ENCODE measurements around the gene NRXN3. TPM values are rescaled to one million over a fixed set of nuclear protein-coding genes. Genes with fewer than 3 reads are reported as not detected.

Gene NRXN3
- total RNA-seq, 1 experiment from 2014 or later, result not detected

DNA sequence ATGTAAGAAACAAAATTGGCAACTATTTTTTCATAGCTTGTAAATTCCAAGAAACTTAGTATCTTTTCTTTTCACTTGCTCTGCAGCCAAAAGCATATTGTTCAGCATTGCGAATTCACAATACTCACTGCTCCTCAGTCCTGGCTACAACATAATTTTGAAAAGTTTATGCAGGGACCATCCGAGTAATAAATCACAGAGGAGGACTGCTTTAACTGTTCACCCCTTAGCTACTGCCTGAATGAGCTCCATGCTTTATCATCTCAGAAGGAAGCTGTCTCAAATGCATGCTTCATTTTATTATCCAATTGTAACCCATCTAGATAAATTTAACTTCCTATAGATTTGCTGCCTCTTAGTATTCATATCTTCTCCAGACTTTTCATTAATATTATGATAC lies 1213.3 kb downstream of the NRXN3 start:
- Histone ChIP-seq H3K27me3 (ENCODE audit: control insufficient read depth, insufficient read depth, low read length) (no peaks in the 10 kb centered on the region), H3K9me3 (ENCODE audit: control insufficient read depth, insufficient read depth, low read depth, low read length) (no peaks in the 10 kb centered on the region), H3K27ac (ENCODE audit: low read length) (no peak overlapping the region), H3K4me3 (ENCODE audit: low read depth in 2 of 2, low read length in 2 of 2) (no peak overlapping the region), H3K4me1 (ENCODE audit: control insufficient read depth, insufficient read depth, low read length) (no peaks in the 10 kb centered on the region), H3K36me3 (ENCODE audit: control insufficient read depth, insufficient read depth, low read length) (no peaks in the 10 kb centered on the region)
- in situ Hi-C loops (cut with HindIII; ENCODE audit: low pct_unique_long_range_greater_than_20kb, low sequenced_read_pairs), result no loop called here
- TF ChIP-seq, protein P1, sequence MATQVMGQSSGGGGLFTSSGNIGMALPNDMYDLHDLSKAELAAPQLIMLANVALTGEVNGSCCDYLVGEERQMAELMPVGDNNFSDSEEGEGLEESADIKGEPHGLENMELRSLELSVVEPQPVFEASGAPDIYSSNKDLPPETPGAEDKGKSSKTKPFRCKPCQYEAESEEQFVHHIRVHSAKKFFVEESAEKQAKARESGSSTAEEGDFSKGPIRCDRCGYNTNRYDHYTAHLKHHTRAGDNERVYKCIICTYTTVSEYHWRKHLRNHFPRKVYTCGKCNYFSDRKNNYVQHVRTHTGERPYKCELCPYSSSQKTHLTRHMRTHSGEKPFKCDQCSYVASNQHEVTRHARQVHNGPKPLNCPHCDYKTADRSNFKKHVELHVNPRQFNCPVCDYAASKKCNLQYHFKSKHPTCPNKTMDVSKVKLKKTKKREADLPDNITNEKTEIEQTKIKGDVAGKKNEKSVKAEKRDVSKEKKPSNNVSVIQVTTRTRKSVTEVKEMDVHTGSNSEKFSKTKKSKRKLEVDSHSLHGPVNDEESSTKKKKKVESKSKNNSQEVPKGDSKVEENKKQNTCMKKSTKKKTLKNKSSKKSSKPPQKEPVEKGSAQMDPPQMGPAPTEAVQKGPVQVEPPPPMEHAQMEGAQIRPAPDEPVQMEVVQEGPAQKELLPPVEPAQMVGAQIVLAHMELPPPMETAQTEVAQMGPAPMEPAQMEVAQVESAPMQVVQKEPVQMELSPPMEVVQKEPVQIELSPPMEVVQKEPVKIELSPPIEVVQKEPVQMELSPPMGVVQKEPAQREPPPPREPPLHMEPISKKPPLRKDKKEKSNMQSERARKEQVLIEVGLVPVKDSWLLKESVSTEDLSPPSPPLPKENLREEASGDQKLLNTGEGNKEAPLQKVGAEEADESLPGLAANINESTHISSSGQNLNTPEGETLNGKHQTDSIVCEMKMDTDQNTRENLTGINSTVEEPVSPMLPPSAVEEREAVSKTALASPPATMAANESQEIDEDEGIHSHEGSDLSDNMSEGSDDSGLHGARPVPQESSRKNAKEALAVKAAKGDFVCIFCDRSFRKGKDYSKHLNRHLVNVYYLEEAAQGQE (IDR thresholded peaks at IDR 0.05; ENCODE audit: insufficient read depth in 1 of 2, low read depth in 2 of 2, low read length in 1 of 2), result no peak
- TF ChIP-seq, protein P2, sequence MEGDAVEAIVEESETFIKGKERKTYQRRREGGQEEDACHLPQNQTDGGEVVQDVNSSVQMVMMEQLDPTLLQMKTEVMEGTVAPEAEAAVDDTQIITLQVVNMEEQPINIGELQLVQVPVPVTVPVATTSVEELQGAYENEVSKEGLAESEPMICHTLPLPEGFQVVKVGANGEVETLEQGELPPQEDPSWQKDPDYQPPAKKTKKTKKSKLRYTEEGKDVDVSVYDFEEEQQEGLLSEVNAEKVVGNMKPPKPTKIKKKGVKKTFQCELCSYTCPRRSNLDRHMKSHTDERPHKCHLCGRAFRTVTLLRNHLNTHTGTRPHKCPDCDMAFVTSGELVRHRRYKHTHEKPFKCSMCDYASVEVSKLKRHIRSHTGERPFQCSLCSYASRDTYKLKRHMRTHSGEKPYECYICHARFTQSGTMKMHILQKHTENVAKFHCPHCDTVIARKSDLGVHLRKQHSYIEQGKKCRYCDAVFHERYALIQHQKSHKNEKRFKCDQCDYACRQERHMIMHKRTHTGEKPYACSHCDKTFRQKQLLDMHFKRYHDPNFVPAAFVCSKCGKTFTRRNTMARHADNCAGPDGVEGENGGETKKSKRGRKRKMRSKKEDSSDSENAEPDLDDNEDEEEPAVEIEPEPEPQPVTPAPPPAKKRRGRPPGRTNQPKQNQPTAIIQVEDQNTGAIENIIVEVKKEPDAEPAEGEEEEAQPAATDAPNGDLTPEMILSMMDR (IDR thresholded peaks at IDR 0.05), result no peak
- TF ChIP-seq TCF7L2 (IDR thresholded peaks at IDR 0.05; ENCODE audit: low read depth, low read length) (no peak), POLR2AphosphoS5 (IDR thresholded peaks at IDR 0.05; ENCODE audit: low read depth, low read length) (no peak), SIN3A (IDR thresholded peaks at IDR 0.05; ENCODE audit: borderline replicate concordance, insufficient read depth, low read depth, low read length) (no peak)
- intact Hi-C loops (cut with micrococcal nuclease; ENCODE audit: unreplicated experiment), result no loop called here
- no peak for DNase-seq (ENCODE audit: low read depth, low spot score)
- no TSS peak for BruUV-seq (replicated peaks)
- no peak for ATAC-seq
- ChIA-PET CTCF (no interaction called here), POLR2A (no interaction called here)

DNA sequence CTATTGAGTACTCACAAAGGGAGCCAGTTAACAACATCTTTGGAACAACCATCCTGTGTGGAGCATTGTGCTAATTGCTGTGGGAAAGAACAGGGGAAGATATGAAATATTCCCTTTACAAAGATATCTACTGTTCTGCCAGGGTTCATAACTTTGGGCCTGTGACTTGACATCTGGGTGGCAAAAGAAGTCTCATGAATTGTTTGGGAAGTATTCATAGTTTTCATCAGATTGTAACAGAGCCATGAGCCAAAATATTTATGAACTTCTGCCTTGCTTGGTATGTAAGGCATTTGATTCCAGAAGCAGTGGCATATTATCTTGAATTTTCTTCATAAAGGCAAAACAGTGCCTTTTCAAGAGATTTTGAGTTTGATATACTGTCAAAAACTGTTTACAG lies 1224.9 kb downstream of the NRXN3 start:
- Histone ChIP-seq H3K27me3 (ENCODE audit: control insufficient read depth, insufficient read depth, low read length) (no peaks in the 10 kb centered on the region), H3K36me3 (ENCODE audit: control insufficient read depth, insufficient read depth, low read length) (no peaks in the 10 kb centered on the region), H3K4me3 (ENCODE audit: low read depth in 2 of 2, low read length in 2 of 2) (no peak overlapping the region), H3K9me3 (ENCODE audit: control insufficient read depth, insufficient read depth, low read depth, low read length) (no peaks in the 10 kb centered on the region), H3K4me1 (ENCODE audit: control insufficient read depth, insufficient read depth, low read length) (no peaks in the 10 kb centered on the region), H3K27ac (ENCODE audit: low read length) (no peak overlapping the region)
- no peak for ATAC-seq
- DNase-seq (ENCODE audit: low read depth, low spot score), result no peak
- intact Hi-C loops (cut with micrococcal nuclease; ENCODE audit: unreplicated experiment), result no loop called here
- no TSS peak for BruUV-seq (replicated peaks)
- TF ChIP-seq, protein P2 (IDR thresholded peaks at IDR 0.05), result no peak
- no peak for TF ChIP-seq SIN3A (IDR thresholded peaks at IDR 0.05; ENCODE audit: borderline replicate concordance, insufficient read depth, low read depth, low read length)
- no peak for TF ChIP-seq POLR2AphosphoS5 (IDR thresholded peaks at IDR 0.05; ENCODE audit: low read depth, low read length)
- TF ChIP-seq, protein P1 (IDR thresholded peaks at IDR 0.05; ENCODE audit: insufficient read depth in 1 of 2, low read depth in 2 of 2, low read length in 1 of 2), result no peak
- no peak for TF ChIP-seq TCF7L2 (IDR thresholded peaks at IDR 0.05; ENCODE audit: low read depth, low read length)
- CTCF ChIA-PET, result no interaction called here
- in situ Hi-C loops (cut with HindIII; ENCODE audit: low pct_unique_long_range_greater_than_20kb, low sequenced_read_pairs), result no loop called here
- POLR2A ChIA-PET, result no interaction called here

Measured in Panc1 (cell line).